Measurements from ENCODE around the gene ROPN1L. TPM values are rescaled to one million over a fixed set of nuclear protein-coding genes. Genes with fewer than 3 reads are reported as not detected.

ROPN1L gene
- total and polyA plus RNA-seq, 10 of the 15 experiments (the other 5 are each of a cell fraction or from before 2014, with no cell fraction given), result 0.07 to 0.38 (median 0.22) TPM; not detected in 6

DNA sequence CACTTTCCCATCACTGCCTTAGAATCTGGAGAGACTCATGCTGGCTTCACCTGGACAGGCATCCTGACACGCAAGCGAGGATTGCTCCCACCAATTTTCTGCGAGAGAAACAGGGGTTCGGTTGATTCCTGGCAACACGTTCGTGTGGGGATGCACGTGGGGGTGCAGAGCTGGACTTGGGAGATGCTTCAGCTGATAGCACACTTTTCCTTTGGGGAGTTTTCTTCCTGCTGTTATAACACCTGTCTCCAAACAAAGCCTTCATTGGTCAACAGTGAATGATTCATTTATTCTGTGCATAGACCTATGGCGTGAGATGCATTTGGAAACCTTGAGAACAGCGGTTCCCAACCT is 50.0 kb downstream of the ROPN1L start:
- Histone ChIP-seq H3K4me2 (ENCODE audit: control insufficient read depth, insufficient read depth) (no peak overlapping the region), H3K36me3 (ENCODE audit: control insufficient read depth in 2 of 2, insufficient read depth in 2 of 2, low read length in 1 of 2) (no peaks in the 10 kb centered on the region), H3K9ac (ENCODE audit: control insufficient read depth, insufficient read depth, low read length) (no peak overlapping the region), H2AFZ (ENCODE audit: control insufficient read depth, low read depth, low read length) (no peak overlapping the region), H4K20me1 (ENCODE audit: control insufficient read depth, insufficient read depth) (no peaks in the 10 kb centered on the region), H3K4me3 (no peak overlapping the region), H3K9me3 (replicated peaks; ENCODE audit: control insufficient read depth, insufficient read depth, low read length) (peaks cover 8% of the 10 kb centered on the region), H3K4me1 (ENCODE audit: control insufficient read depth, insufficient read depth, low read length) (peaks cover 30% of the 10 kb centered on the region), H3K27me3 (replicated peaks in 1 of 2; ENCODE audit: control insufficient read depth in 2 of 2, insufficient read depth in 2 of 2, low read length in 1 of 2) (no peaks in the 10 kb centered on the region), H3K79me2 (ENCODE audit: control insufficient read depth, insufficient read depth, low read length) (no peaks in the 10 kb centered on the region), H3K27ac (ENCODE audit: control insufficient read depth, insufficient read depth) (no peak overlapping the region)
- FAIRE-seq (no peak), DNase-seq (ENCODE audit: low read depth, low spot score) (no peak), ATAC-seq (no peak)
- intact Hi-C loops (cut with micrococcal nuclease; ENCODE audit: unreplicated experiment) (loop anchor here (5.0 kb wide), 1 partner anchor 71 kb away; the partner anchor contains the start of gene ANKRD33B), in situ Hi-C loops (cut with MboI) (no loop called here)
- 98% methylated on average over 9 of the region's 9 CpGs for WGBS (ENCODE audit: insufficient coverage, insufficient replicate concordance, low lambda C conversion rate, missing lambda C conversion rate)
- CTCF ChIA-PET, result interaction anchor here (1.5 to 3.4 kb wide), 2 partner anchors 13 to 136 kb away, joined by 4 to 16 read pairs; no protein-coding TSS in a partner anchor
- SMC1A ChIA-PET (ENCODE audit: uncharacterized antibody, unreplicated experiment), result no interaction called here
- RAD21 ChIA-PET (ENCODE audit: unreplicated experiment), result no interaction called here
- POLR2A ChIA-PET, result no interaction called here
- no TSS peak for BruUV-seq (replicated peaks)
- no peak for TF ChIP-seq KAT2A (conservative IDR thresholded peaks at IDR 0.05; ENCODE audit: control insufficient read depth, low read depth, low read length)
- TF ChIP-seq EGR1 (IDR thresholded peaks at IDR 0.05; ENCODE audit: borderline replicate concordance in 1 of 2, low read depth in 2 of 2, low read length in 2 of 2), result no peak
- TF ChIP-seq PML (IDR thresholded peaks at IDR 0.05; ENCODE audit: low read length), result no peak
- TF ChIP-seq SUZ12 (IDR thresholded peaks at IDR 0.05; ENCODE audit: unreplicated experiment), result no peak
- no peak for TF ChIP-seq NR2C1 (IDR thresholded peaks at IDR 0.05)
- TF ChIP-seq EP300 (IDR thresholded peaks at IDR 0.05; ENCODE audit: borderline replicate concordance in 1 of 2, control insufficient read depth in 1 of 2, low read depth in 2 of 2, low read length in 2 of 2), result no peak
- TF ChIP-seq TCF12 (IDR thresholded peaks at IDR 0.05; ENCODE audit: low read depth, low read length), result no peak
- TF ChIP-seq, protein P1, sequence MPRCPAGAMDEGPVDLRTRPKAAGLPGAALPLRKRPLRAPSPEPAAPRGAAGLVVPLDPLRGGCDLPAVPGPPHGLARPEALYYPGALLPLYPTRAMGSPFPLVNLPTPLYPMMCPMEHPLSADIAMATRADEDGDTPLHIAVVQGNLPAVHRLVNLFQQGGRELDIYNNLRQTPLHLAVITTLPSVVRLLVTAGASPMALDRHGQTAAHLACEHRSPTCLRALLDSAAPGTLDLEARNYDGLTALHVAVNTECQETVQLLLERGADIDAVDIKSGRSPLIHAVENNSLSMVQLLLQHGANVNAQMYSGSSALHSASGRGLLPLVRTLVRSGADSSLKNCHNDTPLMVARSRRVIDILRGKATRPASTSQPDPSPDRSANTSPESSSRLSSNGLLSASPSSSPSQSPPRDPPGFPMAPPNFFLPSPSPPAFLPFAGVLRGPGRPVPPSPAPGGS (IDR thresholded peaks at IDR 0.05; ENCODE audit: borderline replicate concordance, insufficient read depth, low read depth, low read length, poor library complexity, severe bottlenecking), result no peak
- TF ChIP-seq HCFC1 (IDR thresholded peaks at IDR 0.05; ENCODE audit: low read length), result no peak
- TF ChIP-seq, protein P2, sequence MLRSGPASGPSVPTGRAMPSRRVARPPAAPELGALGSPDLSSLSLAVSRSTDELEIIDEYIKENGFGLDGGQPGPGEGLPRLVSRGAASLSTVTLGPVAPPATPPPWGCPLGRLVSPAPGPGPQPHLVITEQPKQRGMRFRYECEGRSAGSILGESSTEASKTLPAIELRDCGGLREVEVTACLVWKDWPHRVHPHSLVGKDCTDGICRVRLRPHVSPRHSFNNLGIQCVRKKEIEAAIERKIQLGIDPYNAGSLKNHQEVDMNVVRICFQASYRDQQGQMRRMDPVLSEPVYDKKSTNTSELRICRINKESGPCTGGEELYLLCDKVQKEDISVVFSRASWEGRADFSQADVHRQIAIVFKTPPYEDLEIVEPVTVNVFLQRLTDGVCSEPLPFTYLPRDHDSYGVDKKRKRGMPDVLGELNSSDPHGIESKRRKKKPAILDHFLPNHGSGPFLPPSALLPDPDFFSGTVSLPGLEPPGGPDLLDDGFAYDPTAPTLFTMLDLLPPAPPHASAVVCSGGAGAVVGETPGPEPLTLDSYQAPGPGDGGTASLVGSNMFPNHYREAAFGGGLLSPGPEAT (IDR thresholded peaks at IDR 0.05; ENCODE audit: low read depth), result no peak
- TF ChIP-seq, protein P3, sequence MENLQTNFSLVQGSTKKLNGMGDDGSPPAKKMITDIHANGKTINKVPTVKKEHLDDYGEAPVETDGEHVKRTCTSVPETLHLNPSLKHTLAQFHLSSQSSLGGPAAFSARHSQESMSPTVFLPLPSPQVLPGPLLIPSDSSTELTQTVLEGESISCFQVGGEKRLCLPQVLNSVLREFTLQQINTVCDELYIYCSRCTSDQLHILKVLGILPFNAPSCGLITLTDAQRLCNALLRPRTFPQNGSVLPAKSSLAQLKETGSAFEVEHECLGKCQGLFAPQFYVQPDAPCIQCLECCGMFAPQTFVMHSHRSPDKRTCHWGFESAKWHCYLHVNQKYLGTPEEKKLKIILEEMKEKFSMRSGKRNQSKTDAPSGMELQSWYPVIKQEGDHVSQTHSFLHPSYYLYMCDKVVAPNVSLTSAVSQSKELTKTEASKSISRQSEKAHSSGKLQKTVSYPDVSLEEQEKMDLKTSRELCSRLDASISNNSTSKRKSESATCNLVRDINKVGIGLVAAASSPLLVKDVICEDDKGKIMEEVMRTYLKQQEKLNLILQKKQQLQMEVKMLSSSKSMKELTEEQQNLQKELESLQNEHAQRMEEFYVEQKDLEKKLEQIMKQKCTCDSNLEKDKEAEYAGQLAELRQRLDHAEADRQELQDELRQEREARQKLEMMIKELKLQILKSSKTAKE (IDR thresholded peaks at IDR 0.05; ENCODE audit: low read depth, poor library complexity, severe bottlenecking), result no peak
- no peak for TF ChIP-seq ESRRA (IDR thresholded peaks at IDR 0.05; ENCODE audit: low read length)
- TF ChIP-seq CREB1 (IDR thresholded peaks at IDR 0.05; ENCODE audit: low read depth), result no peak
- no peak for TF ChIP-seq SMARCA5 (IDR thresholded peaks at IDR 0.05)
- TF ChIP-seq IKZF2 (IDR thresholded peaks at IDR 0.05), result no peak
- TF ChIP-seq, protein P4, sequence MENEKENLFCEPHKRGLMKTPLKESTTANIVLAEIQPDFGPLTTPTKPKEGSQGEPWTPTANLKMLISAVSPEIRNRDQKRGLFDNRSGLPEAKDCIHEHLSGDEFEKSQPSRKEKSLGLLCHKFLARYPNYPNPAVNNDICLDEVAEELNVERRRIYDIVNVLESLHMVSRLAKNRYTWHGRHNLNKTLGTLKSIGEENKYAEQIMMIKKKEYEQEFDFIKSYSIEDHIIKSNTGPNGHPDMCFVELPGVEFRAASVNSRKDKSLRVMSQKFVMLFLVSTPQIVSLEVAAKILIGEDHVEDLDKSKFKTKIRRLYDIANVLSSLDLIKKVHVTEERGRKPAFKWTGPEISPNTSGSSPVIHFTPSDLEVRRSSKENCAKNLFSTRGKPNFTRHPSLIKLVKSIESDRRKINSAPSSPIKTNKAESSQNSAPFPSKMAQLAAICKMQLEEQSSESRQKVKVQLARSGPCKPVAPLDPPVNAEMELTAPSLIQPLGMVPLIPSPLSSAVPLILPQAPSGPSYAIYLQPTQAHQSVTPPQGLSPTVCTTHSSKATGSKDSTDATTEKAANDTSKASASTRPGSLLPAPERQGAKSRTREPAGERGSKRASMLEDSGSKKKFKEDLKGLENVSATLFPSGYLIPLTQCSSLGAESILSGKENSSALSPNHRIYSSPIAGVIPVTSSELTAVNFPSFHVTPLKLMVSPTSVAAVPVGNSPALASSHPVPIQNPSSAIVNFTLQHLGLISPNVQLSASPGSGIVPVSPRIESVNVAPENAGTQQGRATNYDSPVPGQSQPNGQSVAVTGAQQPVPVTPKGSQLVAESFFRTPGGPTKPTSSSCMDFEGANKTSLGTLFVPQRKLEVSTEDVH (IDR thresholded peaks at IDR 0.05; ENCODE audit: low read depth, partially characterized antibody), result no peak
- TF ChIP-seq JUND (IDR thresholded peaks at IDR 0.05; ENCODE audit: low read depth, low read length), result no peak

Measured in GM12878 (cell line).